Measurements from ENCODE around the gene SLC35E3.
"Not testable (repeated sequence)": the region's sequence is repeated elsewhere in the genome, so short reads cannot be mapped to it uniquely, and the experiment has no call there.

The SLC35E3 gene

DNA sequence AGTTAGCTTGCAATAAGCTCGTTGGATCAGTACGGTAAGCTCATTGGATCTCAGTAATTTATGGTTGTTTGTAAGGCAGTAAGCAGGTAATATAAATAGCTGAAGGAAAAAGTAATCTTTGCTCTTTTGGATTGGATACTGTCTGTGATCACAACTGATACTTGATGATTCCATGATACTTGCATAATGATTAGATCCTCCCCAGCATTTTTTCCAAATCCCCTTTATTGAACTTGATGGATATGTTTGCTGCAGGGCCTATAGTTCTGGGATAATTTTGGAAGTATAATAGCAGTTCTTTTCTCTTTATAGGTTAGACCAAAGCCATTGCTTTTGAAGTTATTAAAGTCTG, 67.2 kb downstream of the SLC35E3 start:
- DNase-seq (ENCODE audit: low read depth): no peak

DNA sequence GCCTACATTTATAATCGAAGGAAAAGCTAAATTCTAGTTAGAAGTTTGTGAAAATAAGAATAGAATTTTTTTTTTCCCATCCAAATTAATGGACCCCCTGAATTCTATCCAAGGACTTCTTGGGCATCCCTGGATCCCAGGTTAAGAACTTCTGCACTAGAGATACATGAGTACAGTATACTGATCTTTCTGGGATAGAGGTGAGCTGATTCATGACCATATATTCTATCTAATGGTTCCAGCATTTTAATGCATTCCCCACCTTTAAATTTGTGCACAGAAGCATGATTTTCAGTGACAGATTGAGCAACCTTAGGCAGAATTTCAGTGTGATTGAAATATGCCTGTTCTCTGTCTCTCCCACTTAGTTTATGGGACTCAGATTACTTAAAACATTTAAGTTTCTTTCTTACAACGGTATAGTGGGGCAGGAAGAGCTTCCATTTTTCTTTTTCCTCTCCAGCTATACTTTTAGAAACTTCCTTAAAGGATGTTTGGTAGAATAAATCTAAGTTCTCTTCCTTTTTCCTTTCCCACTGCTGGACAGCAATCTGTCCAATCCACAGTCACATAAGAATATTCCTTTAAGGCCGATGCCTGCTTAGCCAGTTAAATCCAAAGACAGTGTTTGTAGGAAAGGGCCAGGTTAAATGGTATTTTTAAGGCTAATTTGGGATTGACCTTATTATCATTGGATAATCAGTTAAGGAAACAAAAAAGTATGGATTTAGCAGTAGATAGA, 68.7 kb downstream of the SLC35E3 start:
- DNase-seq (ENCODE audit: low read depth): no peak

GRCh38 chr12:68815232-68815927, 69.4 kb downstream of the SLC35E3 start:
- DNase-seq (ENCODE audit: low read depth): no peak

GRCh38 chr12:68815928-68816800, 70.2 kb downstream of the SLC35E3 start:
- DNase-seq (ENCODE audit: low read depth): no peak

GRCh38 chr12:68819481-68819880, 73.5 kb downstream of the SLC35E3 start:
- DNase-seq (ENCODE audit: low read depth): not testable (repeated sequence)

DNA sequence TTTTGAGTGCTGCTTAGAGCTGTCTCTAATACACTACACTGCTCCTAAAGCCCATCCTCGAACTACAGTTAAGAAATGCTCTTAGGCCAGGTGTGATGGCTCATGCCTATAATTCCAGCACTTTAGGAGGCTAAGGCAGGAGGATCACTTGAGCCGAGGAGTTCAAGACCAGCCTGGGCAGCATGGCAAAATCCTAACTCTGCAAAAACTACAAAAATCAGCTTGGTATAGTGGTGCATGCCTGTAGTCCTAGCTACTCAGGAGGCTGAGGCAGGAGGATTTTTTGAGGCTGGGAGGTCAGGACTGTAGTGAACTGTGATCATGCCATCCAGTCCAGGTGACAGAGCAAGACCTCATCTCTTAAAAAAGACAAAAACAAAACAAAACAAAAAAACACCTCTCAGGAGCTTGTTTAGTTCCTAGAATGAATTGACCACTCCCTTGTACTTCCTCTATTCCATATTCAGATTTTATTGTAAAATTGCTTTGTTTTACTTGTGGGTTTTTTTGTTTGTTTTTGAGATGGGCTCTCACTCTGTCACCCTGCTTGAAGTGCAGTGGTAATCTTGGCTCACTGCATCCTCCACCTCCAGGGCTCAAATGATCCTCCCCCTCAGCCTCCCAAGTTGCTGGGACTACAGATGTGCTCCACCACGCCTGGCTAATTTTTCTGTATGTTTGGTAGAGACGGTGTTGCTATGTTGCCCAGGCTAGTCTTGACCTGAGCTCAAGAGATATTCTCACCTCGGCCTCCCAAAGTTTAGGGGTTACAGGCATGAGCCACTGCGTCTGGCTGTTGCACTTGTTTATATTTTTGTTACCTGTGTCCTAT, 75.6 kb downstream of the SLC35E3 start:
- DNase-seq (ENCODE audit: low read depth): no peak

DNA sequence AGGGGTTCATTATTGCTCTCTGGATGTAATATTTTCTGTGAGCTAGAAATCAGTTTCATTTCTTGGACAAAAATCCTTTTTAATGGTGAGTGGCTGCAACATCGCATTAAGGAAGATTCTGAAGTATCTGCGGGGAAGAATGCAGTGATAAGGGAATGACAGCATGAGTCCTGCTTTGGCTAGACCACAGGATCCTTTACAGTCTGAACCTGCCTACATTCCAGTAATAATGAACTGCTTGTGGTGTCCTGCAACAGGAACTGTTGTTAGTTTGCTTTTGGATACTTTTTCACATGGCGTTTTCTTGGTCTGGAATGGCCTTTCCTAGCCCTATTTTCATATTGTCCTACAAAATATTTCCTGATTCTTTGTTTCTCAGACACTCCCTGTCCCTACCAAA, 77.7 kb downstream of the SLC35E3 start:
- no peak for DNase-seq (ENCODE audit: low read depth)

DNA sequence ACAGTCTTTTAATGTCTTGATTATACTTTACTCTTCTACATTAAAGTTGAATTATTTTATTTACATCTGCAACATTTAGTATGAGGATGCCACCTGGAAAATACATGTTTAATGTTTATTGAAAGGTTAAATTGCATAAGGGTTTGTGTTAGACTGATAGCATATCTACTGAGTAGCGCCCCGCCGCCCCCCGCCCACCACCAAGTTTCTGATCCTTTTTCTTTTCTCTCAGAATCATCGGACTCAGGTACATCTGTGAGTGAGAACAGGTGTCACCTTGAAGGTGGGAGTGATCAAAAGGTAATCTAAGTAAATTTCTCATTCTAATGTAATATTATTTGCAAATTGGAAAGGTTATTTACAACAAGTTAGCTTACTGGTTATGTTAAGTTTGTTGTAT, 78.2 kb downstream of the SLC35E3 start:
- no peak for DNase-seq (ENCODE audit: low read depth)

GRCh38 chr12:68824597-68825250, 78.7 kb downstream of the SLC35E3 start:
- no peak for DNase-seq (ENCODE audit: low read depth)

- DNase-seq (ENCODE audit: low read depth): no peak
Measured at GRCh38 chr12:68825569-68826217, 79.7 kb downstream of the SLC35E3 start.

DNA sequence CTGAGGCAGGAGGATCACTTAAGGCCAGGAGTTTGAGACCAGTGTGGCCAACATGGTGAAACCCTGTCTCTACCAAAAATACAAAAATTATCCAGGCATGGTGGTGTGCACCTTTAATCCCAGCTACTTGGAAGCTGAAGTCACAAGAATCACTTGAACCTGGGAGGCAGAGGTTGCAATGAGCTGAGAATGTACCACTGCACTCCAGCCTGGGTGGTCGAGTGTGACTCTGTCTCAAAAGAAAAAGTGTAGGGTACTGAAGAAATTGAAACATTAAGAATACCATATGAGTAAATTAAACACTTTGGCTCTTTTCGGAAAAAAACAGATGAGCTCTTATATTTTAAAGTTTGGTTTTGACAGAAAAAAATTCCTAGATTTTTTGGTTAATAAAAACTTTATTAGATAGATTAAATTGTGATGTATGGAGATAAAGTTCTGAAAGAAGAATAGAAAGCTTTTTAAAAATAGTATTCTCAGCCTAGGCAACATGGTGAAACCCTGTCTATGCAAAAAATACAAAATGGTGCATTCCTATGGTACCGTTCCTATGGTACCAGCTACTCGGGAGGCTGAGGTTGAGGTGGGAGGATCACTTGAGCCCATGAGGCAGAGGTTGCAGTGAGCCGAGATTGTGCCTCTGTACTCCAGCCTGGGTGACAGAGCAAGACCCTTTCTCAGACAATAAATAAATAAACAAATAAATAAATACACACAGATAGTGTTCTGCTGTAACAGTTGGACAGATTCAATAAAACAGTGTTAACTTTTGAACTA, 82.1 kb downstream of the SLC35E3 start:
- DNase-seq (ENCODE audit: low read depth): no peak

- DNase-seq (ENCODE audit: low read depth): no peak
Measured at GRCh38 chr12:68828672-68829068, 82.7 kb downstream of the SLC35E3 start.

Data from activated T-helper 9 cell treated with anti-CD3 and anti-CD28 coated beads, Interleukin-2, amount 50 U/mL, for 16 hours (primary cell).